Effector memory CD8-positive, alpha-beta T cell (primary cell): ENCODE results near the gene SH3RF2.

ENCODE experiments used
- ATAC-seq: fragments of 150-1000 bp; cut with Tn5 transposase; replicated peaks from 2 replicates; pipeline ENCODE4 v1.10.0; 2021; ENCODE audit warnings: mild to moderate bottlenecking, moderate library complexity
- DNase-seq, 3 experiments: peaks; one replicate each; pipeline ENCODE4 v3.0.0; 2021
- H3K27ac Mint-ChIP-seq, 2 donors: one replicate each; pipeline ENCODE4 v1.8.0; 2022; ENCODE audit warnings: mild to moderate bottlenecking in 2 of 2, mixed read lengths in 2 of 2, moderate library complexity in 2 of 2
- H3K27me3 Mint-ChIP-seq, 2 donors: one replicate each; pipeline ENCODE4 v1.8.0; 2022; ENCODE audit warnings: mixed read lengths in 2 of 2
- H3K36me3 Mint-ChIP-seq: one replicate; pipeline ENCODE4 v1.8.0; 2022; ENCODE audit warnings: mild to moderate bottlenecking, moderate library complexity, mixed read lengths; ENCODE audit not compliant: insufficient read depth
- H3K4me1 Mint-ChIP-seq, 2 donors: one replicate each; pipeline ENCODE4 v1.8.0; 2022; ENCODE audit warnings: low read depth in 2 of 2, mixed read lengths in 2 of 2
- H3K4me3 Mint-ChIP-seq, 2 donors: one replicate each; pipeline ENCODE4 v1.8.0; 2022; ENCODE audit warnings: mild to moderate bottlenecking in 2 of 2, mixed read lengths in 2 of 2, moderate library complexity in 2 of 2
- H3K9me3 Mint-ChIP-seq, 2 donors: one replicate each; pipeline ENCODE4 v1.8.0; 2022; ENCODE audit warnings: mixed read lengths in 2 of 2

Gene SH3RF2

DNA sequence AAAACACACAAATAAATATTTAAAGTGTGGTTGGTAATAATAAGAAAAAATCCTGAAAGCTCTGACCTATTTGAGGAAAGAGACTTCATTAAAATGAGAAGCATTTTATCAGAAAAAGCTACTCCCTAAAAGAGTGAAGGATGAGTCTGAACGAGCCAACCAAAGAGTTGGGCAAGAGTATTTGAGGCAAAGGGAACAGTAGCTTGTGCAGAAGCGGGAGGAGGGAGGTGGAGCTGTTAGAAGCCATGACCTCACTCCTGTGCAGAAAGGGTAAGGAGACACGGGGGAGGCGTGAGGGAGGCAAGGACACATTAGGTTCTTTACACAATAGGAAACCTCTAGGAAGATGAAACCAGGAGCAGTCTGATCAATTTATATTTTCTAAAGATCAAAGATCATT is 29.4 kb downstream of the SH3RF2 start:
- H3K27me3 Mint-ChIP-seq: no peaks in the 10 kb centered on the region
- no peak overlapping the region for H3K4me3 Mint-ChIP-seq
- H3K27ac Mint-ChIP-seq: no peak overlapping the region
- no peaks in the 10 kb centered on the region for H3K4me1 Mint-ChIP-seq
- ATAC-seq (no peak), DNase-seq (no peak)
- H3K36me3 Mint-ChIP-seq: no peaks in the 10 kb centered on the region
- no peaks in the 10 kb centered on the region for H3K9me3 Mint-ChIP-seq

DNA sequence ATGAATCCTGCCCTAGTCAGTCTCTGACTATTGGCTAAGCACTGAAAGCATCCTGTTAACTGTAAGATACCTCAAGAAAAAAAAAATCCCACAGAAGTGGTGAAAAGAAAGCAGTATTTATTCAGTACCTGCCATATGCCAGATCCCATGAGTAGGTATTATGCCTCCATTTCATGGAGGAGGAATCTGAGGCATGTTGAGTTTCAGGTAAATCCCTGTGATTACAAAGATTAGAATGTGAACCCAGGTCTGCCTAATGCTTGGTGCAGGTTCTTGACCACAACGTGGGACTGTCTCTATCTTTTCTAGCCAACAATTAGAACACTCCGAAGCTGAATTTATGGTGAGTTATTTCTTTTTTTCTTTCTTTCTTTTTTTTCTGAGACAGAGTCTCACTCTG is 30.9 kb downstream of the SH3RF2 start:
- H3K4me3 Mint-ChIP-seq: no peak overlapping the region
- ATAC-seq (no peak), DNase-seq (no peak)
- no peaks in the 10 kb centered on the region for H3K27me3 Mint-ChIP-seq
- no peaks in the 10 kb centered on the region for H3K9me3 Mint-ChIP-seq
- no peaks in the 10 kb centered on the region for H3K4me1 Mint-ChIP-seq
- H3K36me3 Mint-ChIP-seq: no peaks in the 10 kb centered on the region
- no peak overlapping the region for H3K27ac Mint-ChIP-seq

DNA sequence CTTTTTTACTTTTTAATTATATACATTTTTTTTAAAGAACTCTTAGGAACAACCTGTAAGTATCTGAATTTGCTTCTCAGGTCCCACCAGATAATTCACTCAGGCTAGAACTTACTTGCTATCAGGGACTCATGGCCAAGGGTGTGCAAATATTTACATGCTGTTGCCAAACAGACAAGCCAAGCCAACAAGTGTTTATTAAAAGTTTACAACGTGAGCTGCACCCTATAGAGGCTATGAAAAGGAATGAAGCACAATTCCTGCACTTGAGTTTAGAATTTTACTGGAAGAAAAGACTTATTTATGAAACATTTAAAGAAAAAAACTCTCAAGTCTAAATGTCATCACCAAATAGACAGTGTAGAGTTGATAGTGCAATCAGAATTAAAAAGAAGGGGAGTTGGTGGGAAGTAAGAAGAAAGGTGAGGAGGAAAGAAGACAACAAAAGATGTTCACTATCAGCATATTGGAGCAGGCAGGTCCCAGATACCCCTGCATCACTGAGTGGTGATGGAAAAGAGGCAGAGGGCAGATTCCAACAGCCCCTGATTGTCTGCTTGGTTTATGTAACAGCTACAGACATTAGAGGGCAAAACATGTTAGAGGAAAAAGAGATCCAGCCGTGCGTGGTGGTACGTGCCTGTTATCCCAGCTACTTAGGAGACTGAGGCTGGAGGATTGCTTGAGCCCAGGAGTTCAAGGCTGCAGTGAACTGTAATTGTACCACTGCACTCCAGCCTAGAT is 32.8 kb downstream of the SH3RF2 start:
- no peaks in the 10 kb centered on the region for H3K4me1 Mint-ChIP-seq
- no peaks in the 10 kb centered on the region for H3K9me3 Mint-ChIP-seq
- no peak for ATAC-seq
- H3K27me3 Mint-ChIP-seq: no peaks in the 10 kb centered on the region
- no peak for DNase-seq
- no peaks in the 10 kb centered on the region for H3K36me3 Mint-ChIP-seq
- H3K27ac Mint-ChIP-seq: no peak overlapping the region
- no peak overlapping the region for H3K4me3 Mint-ChIP-seq

DNA sequence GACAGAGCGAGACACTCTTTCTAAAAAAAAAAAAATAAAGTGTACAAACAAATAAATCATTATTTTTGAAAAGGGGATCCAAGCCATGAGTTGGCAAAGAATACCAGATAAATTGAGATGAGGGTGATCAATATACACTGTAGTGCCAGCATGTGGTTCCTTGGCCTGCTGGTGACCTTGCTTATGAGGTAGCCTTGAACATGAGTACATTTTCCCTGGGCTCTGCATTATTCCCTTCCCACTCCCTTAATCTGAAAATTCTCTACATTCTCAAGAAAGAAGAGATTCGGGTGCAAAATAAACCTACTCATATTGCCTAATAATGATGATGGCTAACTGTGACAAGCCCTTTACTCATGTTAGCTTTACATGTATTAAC is 33.3 kb downstream of the SH3RF2 start:
- Mint-ChIP-seq H3K4me1 (no peaks in the 10 kb centered on the region), H3K9me3 (no peaks in the 10 kb centered on the region), H3K36me3 (no peaks in the 10 kb centered on the region), H3K4me3 (no peak overlapping the region), H3K27ac (no peak overlapping the region), H3K27me3 (no peaks in the 10 kb centered on the region)
- DNase-seq (no peak), ATAC-seq (no peak)

DNA sequence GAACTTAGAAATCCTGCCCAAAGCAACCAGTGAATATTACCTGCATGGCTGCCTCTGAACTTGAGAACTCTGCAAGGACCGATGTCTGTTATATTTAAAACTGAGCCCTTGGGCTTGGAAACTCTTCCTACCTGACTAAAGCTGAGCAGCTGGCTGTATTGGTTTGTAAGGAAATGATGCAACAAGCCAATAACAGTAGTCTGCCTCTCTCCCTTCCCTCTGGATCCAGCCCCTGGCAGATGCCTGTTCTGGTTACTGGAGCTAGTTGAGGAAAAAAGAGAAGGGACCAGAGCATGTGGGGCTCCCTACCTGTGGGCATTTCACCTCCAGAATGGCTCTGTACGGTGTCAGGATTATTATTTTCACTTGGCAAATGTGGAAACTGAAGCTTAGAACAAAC is 34.7 kb downstream of the SH3RF2 start:
- no peak overlapping the region for H3K27ac Mint-ChIP-seq
- H3K9me3 Mint-ChIP-seq: no peaks in the 10 kb centered on the region
- H3K27me3 Mint-ChIP-seq: no peaks in the 10 kb centered on the region
- H3K4me3 Mint-ChIP-seq: no peak overlapping the region
- H3K36me3 Mint-ChIP-seq: no peaks in the 10 kb centered on the region
- H3K4me1 Mint-ChIP-seq: no peaks in the 10 kb centered on the region
- ATAC-seq: no peak
- DNase-seq: no peak

DNA sequence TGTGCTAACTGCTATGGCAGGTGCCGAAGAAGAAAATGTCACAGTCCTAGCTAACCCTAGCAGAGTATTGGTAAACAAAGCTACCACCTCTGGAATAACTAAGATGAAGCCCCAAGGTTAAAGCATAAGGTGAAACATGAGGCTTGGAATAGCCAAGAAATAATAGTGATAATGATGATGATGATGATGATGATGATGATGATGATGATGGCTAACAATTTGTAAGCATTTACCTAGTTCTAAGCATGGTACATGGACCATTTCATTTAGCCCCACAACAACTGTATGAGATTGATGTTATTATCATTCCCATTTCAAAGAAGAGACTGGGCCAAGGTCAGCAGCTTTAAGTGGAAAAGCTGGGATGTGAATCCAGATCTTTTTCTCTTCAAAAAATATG is 35.3 kb downstream of the SH3RF2 start:
- Mint-ChIP-seq H3K36me3 (no peaks in the 10 kb centered on the region), H3K4me3 (no peak overlapping the region), H3K4me1 (no peaks in the 10 kb centered on the region), H3K27me3 (no peaks in the 10 kb centered on the region), H3K27ac (no peak overlapping the region), H3K9me3 (no peaks in the 10 kb centered on the region)
- DNase-seq (no peak), ATAC-seq (no peak)

DNA sequence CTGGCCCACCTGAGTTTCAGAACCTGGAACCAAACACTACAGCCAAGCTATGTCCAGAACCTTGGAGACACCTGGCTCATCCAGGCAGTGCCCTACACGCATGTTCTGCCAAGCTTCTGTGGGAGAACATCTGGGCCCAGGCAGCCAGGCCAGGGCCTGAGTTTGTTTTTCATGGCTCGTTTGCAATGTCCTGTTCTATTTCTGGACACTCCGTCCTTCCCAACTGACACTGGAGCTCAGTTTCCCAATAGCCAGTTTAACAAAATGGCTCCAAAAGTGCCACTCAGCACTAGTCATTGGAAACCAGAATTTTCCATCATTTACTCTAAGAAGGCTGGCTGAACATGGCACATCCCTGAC is 38.6 kb downstream of the SH3RF2 start:
- H3K4me3 Mint-ChIP-seq: no peak overlapping the region
- no peak for DNase-seq

DNA sequence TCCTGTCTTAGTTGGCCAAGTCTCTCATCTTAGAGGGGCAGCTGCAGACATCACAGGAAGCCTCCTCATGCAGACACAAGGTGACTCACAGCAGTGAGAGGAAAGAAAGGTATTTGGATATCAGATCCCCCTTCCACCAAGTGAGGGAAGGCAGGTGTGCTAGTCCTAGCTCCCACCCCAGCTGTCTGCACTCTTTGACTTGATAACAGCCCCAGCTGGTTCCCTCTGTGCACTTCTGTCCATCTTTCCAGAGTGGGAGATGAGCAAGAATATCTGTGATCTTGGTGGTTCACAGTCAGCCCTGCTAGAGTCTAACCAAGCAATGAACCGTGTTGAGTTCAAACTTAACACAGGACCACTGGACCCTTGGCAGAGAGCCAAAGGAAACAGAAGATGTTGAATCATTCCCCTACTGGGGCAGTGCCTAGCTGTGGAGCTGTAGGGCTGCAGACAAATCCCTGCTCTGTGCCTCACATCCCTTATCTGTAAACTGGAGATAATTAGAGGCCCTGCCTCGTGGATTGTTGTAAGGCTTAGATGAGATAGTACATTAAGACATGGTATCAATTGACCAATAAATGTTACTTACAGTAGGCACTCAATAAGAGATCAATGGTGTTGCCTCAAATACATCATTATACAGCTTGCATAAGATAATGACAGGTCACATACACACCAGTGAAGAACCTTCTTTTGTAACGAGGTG is 39.1 kb downstream of the SH3RF2 start:
- Mint-ChIP-seq H3K36me3 (no peaks in the 10 kb centered on the region), H3K27ac (no peak overlapping the region), H3K9me3 (no peaks in the 10 kb centered on the region), H3K27me3 (no peaks in the 10 kb centered on the region), H3K4me1 (no peaks in the 10 kb centered on the region), H3K4me3 (no peak overlapping the region)
- no peak for ATAC-seq
- DNase-seq: no peak

More for the DNA sequence above, 38.6 kb downstream of the SH3RF2 start:
- no peak overlapping the region for H3K27ac Mint-ChIP-seq
- H3K27me3 Mint-ChIP-seq: no peaks in the 10 kb centered on the region
- no peaks in the 10 kb centered on the region for H3K36me3 Mint-ChIP-seq
- no peak for ATAC-seq
- no peaks in the 10 kb centered on the region for H3K9me3 Mint-ChIP-seq
- H3K4me1 Mint-ChIP-seq: no peaks in the 10 kb centered on the region

DNA sequence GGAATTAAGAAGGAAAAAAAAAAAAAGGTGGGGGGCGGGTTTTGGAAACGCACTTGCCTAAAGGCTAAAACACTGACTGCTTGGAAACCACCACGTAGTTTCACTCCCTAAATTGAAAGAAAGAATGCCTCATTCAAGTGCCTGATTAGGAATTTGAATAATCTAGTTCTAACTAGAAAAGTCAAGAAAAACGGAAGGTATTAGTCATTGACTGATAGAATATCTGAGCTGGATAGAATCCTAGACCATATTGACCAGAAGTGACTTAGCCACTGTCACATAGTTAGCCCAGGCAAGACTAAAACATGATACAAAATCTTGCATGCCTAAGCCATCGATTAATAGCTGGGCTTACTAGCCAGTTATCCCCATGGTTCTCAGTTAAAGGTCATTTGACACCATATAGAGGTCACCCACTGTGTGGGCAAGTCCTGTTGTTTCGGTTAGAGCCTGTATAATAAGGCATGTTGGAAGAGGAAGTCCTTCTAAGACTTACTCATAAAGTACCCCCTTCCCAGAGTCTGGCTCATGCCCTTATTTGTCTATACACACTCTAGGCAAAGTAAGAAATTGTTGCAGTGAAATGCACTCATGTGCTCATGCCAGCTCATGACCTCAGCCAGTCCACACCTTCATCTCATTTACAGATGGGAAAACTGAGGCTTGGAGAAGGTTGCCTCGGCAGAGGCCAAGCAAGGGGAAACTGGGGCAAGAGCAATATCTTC is 40.2 kb downstream of the SH3RF2 start:
- no peak overlapping the region for H3K4me3 Mint-ChIP-seq
- H3K27ac Mint-ChIP-seq: no peak overlapping the region
- ATAC-seq: no peak
- no peaks in the 10 kb centered on the region for H3K9me3 Mint-ChIP-seq
- H3K27me3 Mint-ChIP-seq: no peaks in the 10 kb centered on the region
- H3K4me1 Mint-ChIP-seq: no peaks in the 10 kb centered on the region
- H3K36me3 Mint-ChIP-seq: no peaks in the 10 kb centered on the region
- no peak for DNase-seq

DNA sequence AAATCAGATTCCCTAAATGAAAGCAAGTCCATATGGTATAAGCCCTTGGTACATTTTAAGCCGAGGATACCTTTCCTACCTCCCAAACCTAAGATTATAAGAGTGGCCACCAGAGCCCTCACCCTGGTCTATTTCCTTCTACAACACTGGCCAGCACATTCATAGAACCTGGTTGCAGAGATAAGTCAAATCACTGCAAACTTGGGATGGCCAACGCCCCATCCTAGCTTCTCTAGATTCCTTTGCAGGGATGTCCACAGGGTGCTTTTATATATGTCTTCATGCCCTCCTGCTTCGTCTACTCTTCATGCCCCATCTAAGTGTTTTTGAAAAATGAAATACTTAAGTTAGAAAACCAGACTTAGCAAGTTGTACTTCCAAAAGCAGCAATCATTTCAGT is 41.8 kb downstream of the SH3RF2 start:
- ATAC-seq (no peak), DNase-seq (no peak)
- Mint-ChIP-seq H3K4me1 (no peaks in the 10 kb centered on the region), H3K4me3 (no peak overlapping the region), H3K27me3 (no peaks in the 10 kb centered on the region), H3K9me3 (no peaks in the 10 kb centered on the region), H3K36me3 (no peaks in the 10 kb centered on the region), H3K27ac (no peak overlapping the region)

DNA sequence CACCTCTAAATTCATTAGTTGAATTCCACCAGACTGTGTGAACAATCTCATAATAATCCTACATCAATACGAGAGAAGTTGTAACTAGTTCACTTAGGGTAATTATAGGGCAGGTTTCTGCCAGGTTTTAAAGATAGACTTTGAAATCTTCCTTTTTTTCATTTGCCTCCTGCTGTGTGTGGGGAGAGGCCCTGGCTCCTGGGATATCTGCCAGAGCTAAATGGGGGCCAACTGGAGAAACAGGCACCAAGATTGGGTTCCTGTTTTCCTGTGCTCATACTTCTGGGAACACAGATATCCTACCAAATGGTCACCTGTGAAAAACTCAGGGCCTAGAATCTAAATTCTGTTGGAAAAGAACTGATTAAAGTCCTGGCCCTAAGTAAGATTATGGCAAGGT is 42.3 kb downstream of the SH3RF2 start:
- Mint-ChIP-seq H3K4me3 (no peak overlapping the region), H3K9me3 (no peaks in the 10 kb centered on the region), H3K27me3 (no peaks in the 10 kb centered on the region), H3K4me1 (no peaks in the 10 kb centered on the region), H3K36me3 (no peaks in the 10 kb centered on the region), H3K27ac (no peak overlapping the region)
- DNase-seq (no peak), ATAC-seq (no peak)

DNA sequence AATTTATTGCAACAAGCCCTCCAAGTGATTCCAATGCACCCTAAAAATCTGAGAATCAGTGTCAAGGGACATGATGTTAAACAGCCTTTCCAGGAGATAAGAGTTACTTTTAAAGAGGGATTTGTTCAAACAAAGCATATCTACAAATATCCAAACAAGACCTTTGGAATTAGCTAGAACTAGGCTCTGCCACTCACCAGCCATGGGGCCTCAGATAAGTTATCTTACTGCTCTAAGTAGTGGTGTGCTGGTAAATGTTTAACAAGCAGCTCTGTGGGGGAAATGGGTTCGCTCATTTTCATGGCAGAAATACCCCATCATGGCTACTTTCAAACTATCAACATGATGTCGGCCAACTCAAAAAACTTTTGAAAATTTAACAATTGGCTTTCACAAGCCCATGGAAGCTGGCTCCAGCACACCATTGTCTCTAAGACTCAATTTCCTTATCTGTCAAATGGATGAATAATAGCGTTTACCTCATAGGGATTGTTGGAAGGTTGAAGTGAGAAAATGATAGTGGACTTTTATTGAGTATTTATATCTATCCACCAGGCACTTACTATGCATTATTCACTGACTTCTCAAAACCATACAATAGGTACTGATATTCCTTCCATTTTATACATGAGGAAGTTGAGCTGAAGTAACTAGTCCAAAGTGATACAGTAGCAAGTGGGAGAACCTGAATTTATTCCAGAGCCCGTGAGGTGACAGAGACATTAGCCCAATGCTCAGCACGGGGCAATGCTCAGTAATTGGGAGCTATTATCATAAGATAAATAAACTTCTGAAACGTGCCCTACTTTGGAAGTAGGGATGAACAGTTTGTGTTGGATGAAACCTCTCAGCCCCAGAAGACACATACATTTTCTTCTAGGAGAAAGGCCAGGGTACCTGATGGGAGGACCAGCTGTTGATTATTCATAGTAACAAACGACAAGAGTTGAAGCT is 43.2 kb downstream of the SH3RF2 start:
- no peaks in the 10 kb centered on the region for H3K9me3 Mint-ChIP-seq
- DNase-seq (no peak), ATAC-seq (no peak)
- H3K36me3 Mint-ChIP-seq: no peaks in the 10 kb centered on the region
- no peaks in the 10 kb centered on the region for H3K4me1 Mint-ChIP-seq
- no peak overlapping the region for H3K27ac Mint-ChIP-seq
- no peaks in the 10 kb centered on the region for H3K27me3 Mint-ChIP-seq
- H3K4me3 Mint-ChIP-seq: no peak overlapping the region

DNA sequence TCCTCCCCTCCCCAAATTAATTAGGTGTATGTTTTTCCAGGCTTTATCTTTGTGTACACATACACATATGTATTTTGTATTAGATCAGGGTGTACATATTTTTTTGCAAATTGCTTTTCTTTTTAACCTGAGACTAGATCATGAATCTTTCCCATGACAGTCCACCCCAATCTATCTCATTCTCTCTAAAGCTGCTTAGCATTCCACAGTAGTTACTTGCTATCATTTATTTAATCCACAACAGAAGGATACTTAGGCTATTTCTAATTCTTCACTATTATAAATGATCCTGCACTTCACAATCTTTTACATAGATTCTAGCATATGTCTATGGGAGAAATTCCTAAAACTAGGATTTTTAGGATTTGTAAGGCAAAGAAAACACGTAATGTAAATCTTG is 43.9 kb downstream of the SH3RF2 start:
- Mint-ChIP-seq H3K4me3 (no peak overlapping the region), H3K27me3 (no peaks in the 10 kb centered on the region), H3K4me1 (no peaks in the 10 kb centered on the region), H3K27ac (no peak overlapping the region), H3K9me3 (no peaks in the 10 kb centered on the region), H3K36me3 (no peaks in the 10 kb centered on the region)
- ATAC-seq (no peak), DNase-seq (no peak)
